Endodermal cell (in vitro differentiated cells): Measurements from ENCODE around the gene C14orf180. TPM values are rescaled to one million over a fixed set of nuclear protein-coding genes. Genes with fewer than 3 reads are reported as not detected.

Experiments used
- DNase-seq: peaks from one replicate; pipeline ENCODE4 v3.0.0-alpha.2; 2017
- H3K27ac ChIP-seq: 2 replicates; pipeline ENCODE4 v1.5.1; 2013; ENCODE audit warnings: mild to moderate bottlenecking, low read depth, low read length, moderate library complexity
- H3K27me3 ChIP-seq: 2 replicates; pipeline ENCODE4 v1.6.1; 2013; ENCODE audit warnings: mild to moderate bottlenecking, low read length, moderate library complexity; ENCODE audit not compliant: insufficient read depth, control insufficient read depth, poor library complexity, severe bottlenecking
- H3K36me3 ChIP-seq: 2 replicates; pipeline ENCODE4 v1.7.0; 2013; ENCODE audit warnings: mild to moderate bottlenecking, low read length, moderate library complexity; ENCODE audit not compliant: control insufficient read depth, insufficient read depth
- H3K4me1 ChIP-seq: one replicate; pipeline ENCODE4 v1.7.0; 2013; ENCODE audit warnings: low read length; ENCODE audit not compliant: control insufficient read depth, insufficient read depth
- H3K4me3 ChIP-seq: 2 replicates; pipeline ENCODE4 v1.5.1; 2013; ENCODE audit warnings: mild to moderate bottlenecking, low read length, moderate library complexity
- H3K9ac ChIP-seq: 2 replicates; pipeline ENCODE4 v1.6.1; 2013; ENCODE audit warnings: mild to moderate bottlenecking, low read length, moderate library complexity; ENCODE audit not compliant: poor library complexity, severe bottlenecking; ENCODE audit errors: extremely low read depth
- H3K9me3 ChIP-seq: 2 replicates; pipeline ENCODE4 v1.6.1; 2013; ENCODE audit warnings: mild to moderate bottlenecking, low read length, moderate library complexity; ENCODE audit not compliant: control insufficient read depth
- H3K27ac Mint-ChIP-seq: 2 replicates; pipeline ENCODE4 v1.8.0; 2020; ENCODE audit warnings: mixed read lengths
- H3K27me3 Mint-ChIP-seq: 2 replicates; pipeline ENCODE4 v1.8.0; 2021; ENCODE audit warnings: mild to moderate bottlenecking, mixed read lengths; ENCODE audit not compliant: insufficient read depth
- H3K36me3 Mint-ChIP-seq: 2 replicates; pipeline ENCODE4 v1.8.0; 2020; ENCODE audit warnings: low read depth, mixed read lengths
- H3K4me1 Mint-ChIP-seq: 2 replicates; pipeline ENCODE4 v1.8.0; 2020; ENCODE audit warnings: mixed read lengths
- H3K4me3 Mint-ChIP-seq: 2 replicates; pipeline ENCODE4 v1.8.0; 2020; ENCODE audit warnings: mild to moderate bottlenecking, moderate library complexity, mixed read lengths
- H3K9me3 Mint-ChIP-seq: 2 replicates; pipeline ENCODE4 v1.8.0; 2020; ENCODE audit warnings: mild to moderate bottlenecking, mixed read lengths
- CTCF ChIP-seq: fragments of 200-600 bp; sonication (generic); conservative IDR thresholded peaks from 2 replicates; pipeline ENCODE4 v1.5.0; 2021; ENCODE audit warnings: antibody characterized with exemption, mild to moderate bottlenecking
- WGBS, 2 experiments: methylation state at CpG; one replicate each; pipeline versions ENCODE4 v1.1.5 to v1.1.7; 2013; ENCODE audit warnings: missing lambda C conversion rate in 2 of 2, mixed read lengths in 1 of 2; ENCODE audit not compliant: insufficient coverage in 1 of 2, insufficient read length in 1 of 2; 5-methylcytosine and 5-hydroxymethylcytosine counted together
- total RNA-seq, 2 donors: library from RNA; stranded (reverse); fragmentation: NEBNext Ultra II Directional in 1 of 2; extraction: Animal tissue kit (Norgen Biotek cat#: 25700) in 1 of 2; gene quantifications; 2 replicates in 1 of 2; 3 replicates in 1 of 2; pipeline ENCODE4 v1.2.1, GENCODE V29; 2021

Gene C14orf180
- total RNA-seq, 2 donors from 2014 or later = not detected

GRCh38 chr14:104639471-104639870 lies 59.9 kb downstream of the C14orf180 start:
- H3K9me3 Mint-ChIP-seq = no peaks in the 10 kb centered on the region
- no peaks in the 10 kb centered on the region for H3K9me3 ChIP-seq
- 85 to 93% methylated on average over 3 to 5 of the region's 5 CpGs for WGBS, 2 experiments
- no peak overlapping the region for H3K4me3 ChIP-seq
- peaks cover 20% of the 10 kb centered on the region for H3K4me1 Mint-ChIP-seq
- H3K9ac ChIP-seq = no peak overlapping the region
- no peaks in the 10 kb centered on the region for H3K27me3 ChIP-seq
- H3K36me3 ChIP-seq = no peaks in the 10 kb centered on the region
- TF ChIP-seq CTCF = no peak
- no peaks in the 10 kb centered on the region for H3K36me3 Mint-ChIP-seq
- H3K4me1 ChIP-seq = peaks cover 7% of the 10 kb centered on the region
- no peak overlapping the region for H3K4me3 Mint-ChIP-seq
- H3K27ac Mint-ChIP-seq = no peak overlapping the region
- no peaks in the 10 kb centered on the region for H3K27me3 Mint-ChIP-seq
- H3K27ac ChIP-seq = no peak overlapping the region
- DNase-seq = no peak

Other genes starting within 250 kb of the C14orf180 start
- 10 to 100 TPM in 1 of 2 donors, 1 to 10 TPM in 1; 8.2 to 15.7 TPM for gene TMEM179, start 25.0 kb downstream of the C14orf180 start, total RNA-seq
- gene INF2, start 109.9 kb downstream of the C14orf180 start, total RNA-seq = 100 to 1,000 TPM in 1 of 2 donors, 10 to 100 TPM in 1; 99.7 to 114 TPM
- gene ADSS1, start 144.5 kb downstream of the C14orf180 start, total RNA-seq = 10 to 100 TPM; 15.8 to 31.0 TPM
- gene SIVA1, start 173.4 kb downstream of the C14orf180 start, total RNA-seq = 10 to 100 TPM; 82.5 to 87.3 TPM
- gene AKT1, start 216.0 kb downstream of the C14orf180 start, total RNA-seq = 100 to 1,000 TPM; 133 to 152 TPM
- gene ZBTB42, start 221.3 kb downstream of the C14orf180 start, total RNA-seq = 1 to 10 TPM; 7.7 to 8.4 TPM